IMR-90 (cell line): Measurements from ENCODE around the gene ANTXRL. TPM values are rescaled to one million over a fixed set of nuclear protein-coding genes. Genes with fewer than 3 reads are reported as not detected.

Experiments used
- ATAC-seq: fragments of 200-7000 bp; cut with Tn5 transposase; 2 replicates; pipeline ENCODE4 v1.9.1; 2020; ENCODE audit warnings: low read depth, mild to moderate bottlenecking, moderate library complexity
- BruUV-seq: library from RNA; stranded (reverse); fragments of 400-500 nt; replicated peaks from 2 replicates; lab custom pipeline; 2021; lab: Mats Ljungman, UMichigan
- CTCF ChIA-PET: fragments of 300-600 bp; formaldehyde crosslinking; extraction: SDS; loops from one replicate; lab custom pipeline; 2021; ENCODE audit warnings: antibody characterized with exemption; lab: Yijun Ruan, JAX
- POLR2A ChIA-PET: fragments of 300-600 bp; sonication (Branson Sonifier 250); formaldehyde crosslinking; loops from one replicate; lab custom pipeline; 2022; ENCODE audit warnings: antibody characterized with exemption; ENCODE audit not compliant: unreplicated experiment; lab: Charles Lee
- DNase-seq: peaks from one replicate; pipeline ENCODE4 v3.0.0; 2013
- H2AFZ ChIP-seq: replicated peaks from 2 replicates; pipeline ENCODE3; 2013; ENCODE audit warnings: low read length, mild to moderate bottlenecking; ENCODE audit not compliant: poor library complexity
- H2AK5ac ChIP-seq: 2 replicates; pipeline ENCODE4 v1.6.1; 2013; ENCODE audit warnings: low read depth, low read length, inconsistent platforms
- H2AK9ac ChIP-seq: replicated peaks from 2 replicates; pipeline ENCODE3; 2013; ENCODE audit warnings: mild to moderate bottlenecking, low read depth, low read length, moderate library complexity; ENCODE audit not compliant: poor library complexity
- H2BK120ac ChIP-seq: 2 replicates; pipeline ENCODE4 v1.6.1; 2013; ENCODE audit warnings: low read depth, low read length, inconsistent platforms
- H2BK15ac ChIP-seq: 3 replicates; pipeline ENCODE4 v1.6.1; 2013; ENCODE audit warnings: low read depth, low read length, inconsistent platforms
- H2BK20ac ChIP-seq: 2 replicates; pipeline ENCODE4 v1.6.1; 2013; ENCODE audit warnings: low read depth, mild to moderate bottlenecking, inconsistent platforms, low read length, moderate library complexity
- H2BK5ac ChIP-seq: 2 replicates; pipeline ENCODE4 v1.6.1; 2013; ENCODE audit warnings: mild to moderate bottlenecking, low read depth, low read length, inconsistent platforms; ENCODE audit not compliant: poor library complexity, severe bottlenecking
- H3K14ac ChIP-seq: replicated peaks from 2 replicates; pipeline ENCODE4 v1.6.1; 2013; ENCODE audit warnings: low read depth, low read length, inconsistent platforms
- H3K18ac ChIP-seq: 2 replicates; pipeline ENCODE4 v1.6.1; 2013; ENCODE audit warnings: low read depth, low read length, control low read depth
- H3K23ac ChIP-seq: 2 replicates; pipeline ENCODE4 v1.6.1; 2013; ENCODE audit warnings: low read depth, low read length, inconsistent platforms
- H3K27ac ChIP-seq: 2 replicates; pipeline ENCODE4 v1.5.1; 2013; ENCODE audit warnings: mild to moderate bottlenecking, control low read depth, low read length; ENCODE audit not compliant: insufficient read depth
- H3K27me3 ChIP-seq: 2 replicates; pipeline ENCODE4 v1.6.1; 2013; ENCODE audit warnings: low read length; ENCODE audit not compliant: control insufficient read depth, insufficient read depth
- H3K36me3 ChIP-seq: 2 replicates; pipeline ENCODE4 v1.6.1; 2013; ENCODE audit warnings: low read length, mixed read lengths; ENCODE audit not compliant: control insufficient read depth, insufficient read depth
- H3K4ac ChIP-seq: 2 replicates; pipeline ENCODE4 v1.6.1; 2013; ENCODE audit warnings: low read depth, low read length, inconsistent platforms
- H3K4me1 ChIP-seq: 2 replicates; pipeline ENCODE4 v1.6.1; 2013; ENCODE audit warnings: low read length, mixed read lengths; ENCODE audit not compliant: control insufficient read depth, insufficient read depth
- H3K4me2 ChIP-seq: 2 replicates; pipeline ENCODE4 v1.6.1; 2013; ENCODE audit warnings: low read depth, mild to moderate bottlenecking, control low read depth, low read length, moderate library complexity
- H3K4me3 ChIP-seq: 2 replicates; pipeline ENCODE4 v1.5.1; 2013; ENCODE audit warnings: low read depth, mild to moderate bottlenecking, control low read depth, low read length, moderate library complexity; ENCODE audit not compliant: insufficient read depth
- H3K56ac ChIP-seq: 2 replicates; pipeline ENCODE4 v1.6.1; 2013; ENCODE audit warnings: low read length, inconsistent platforms; ENCODE audit not compliant: insufficient read depth; ENCODE audit errors: extremely low read depth
- H3K79me1 ChIP-seq, 2 experiments: 2 replicates each; pipeline ENCODE4 v1.6.1; 2013; ENCODE audit warnings: low read length in 2 of 2, inconsistent platforms in 1 of 2, low read depth in 1 of 2
- H3K9ac ChIP-seq: 2 replicates; pipeline ENCODE4 v1.6.1; 2013; ENCODE audit warnings: low read depth, low read length, control low read depth
- H3K9me1 ChIP-seq: 2 replicates; pipeline ENCODE4 v1.6.1; 2013; ENCODE audit warnings: low read length, inconsistent platforms; ENCODE audit not compliant: insufficient read depth
- H3K9me3 ChIP-seq: 2 replicates; pipeline ENCODE4 v1.6.1; 2013; ENCODE audit warnings: low read length; ENCODE audit not compliant: control insufficient read depth, insufficient read depth
- H4K20me1 ChIP-seq: 2 replicates; pipeline ENCODE4 v1.6.1; 2013; ENCODE audit warnings: low read length, inconsistent platforms; ENCODE audit not compliant: insufficient read depth
- H4K5ac ChIP-seq: 2 replicates; pipeline ENCODE4 v1.6.1; 2013; ENCODE audit warnings: mild to moderate bottlenecking, low read depth, low read length, control low read depth
- H4K8ac ChIP-seq, 2 experiments: 2 replicates each; pipeline ENCODE4 v1.6.1; 2013; ENCODE audit warnings: low read depth in 2 of 2, low read length in 2 of 2, control low read depth in 1 of 2, inconsistent platforms in 1 of 2
- H4K91ac ChIP-seq: 2 replicates; pipeline ENCODE4 v1.6.1; 2013; ENCODE audit warnings: low read depth, low read length, inconsistent platforms; ENCODE audit not compliant: insufficient read depth
- BHLHE40 ChIP-seq: fragments of 150-350 bp; IDR thresholded peaks from 2 replicates; pipeline ENCODE4 v1.6.1; 2016; ENCODE audit warnings: mild to moderate bottlenecking, low read depth, low read length
- CEBPB ChIP-seq: IDR thresholded peaks from 2 replicates; pipeline ENCODE4 v1.6.1; 2012; ENCODE audit warnings: low read depth, low read length, improper control_type of control experiment
- CTCF ChIP-seq: conservative IDR thresholded peaks from 2 replicates; pipeline ENCODE4 v1.5.1; 2012; ENCODE audit warnings: mild to moderate bottlenecking, low read depth, low read length, improper control_type of control experiment
- MAFK ChIP-seq: IDR thresholded peaks from 2 replicates; pipeline ENCODE4 v1.6.1; 2012; ENCODE audit warnings: low read depth, low read length, improper control_type of control experiment
- MAZ ChIP-seq: IDR thresholded peaks from 2 replicates; pipeline ENCODE4 v1.6.1; 2012; ENCODE audit warnings: low read depth, mild to moderate bottlenecking, low read length, improper control_type of control experiment, moderate library complexity, borderline replicate concordance
- MXI1 ChIP-seq: IDR thresholded peaks from 2 replicates; pipeline ENCODE4 v1.6.1; 2012; ENCODE audit warnings: low read depth, mild to moderate bottlenecking, low read length, moderate library complexity, borderline replicate concordance
- NFE2L2 ChIP-seq: fragments of 150-350 bp; IDR thresholded peaks from 2 replicates; pipeline ENCODE4 v1.6.1; 2016; ENCODE audit warnings: low read depth, mild to moderate bottlenecking, low read length
- POLR2A ChIP-seq: IDR thresholded peaks from 2 replicates; pipeline ENCODE4 v1.6.1; 2012; ENCODE audit warnings: mild to moderate bottlenecking, low read depth, low read length
- RAD21 ChIP-seq: IDR thresholded peaks from 2 replicates; pipeline ENCODE4 v1.6.1; 2012; ENCODE audit warnings: low read length, improper control_type of control experiment
- RCOR1 ChIP-seq: IDR thresholded peaks from 2 replicates; pipeline ENCODE4 v1.6.1; 2012; ENCODE audit warnings: mild to moderate bottlenecking, low read length, improper control_type of control experiment; ENCODE audit not compliant: insufficient replicate concordance
- RFX5 ChIP-seq: IDR thresholded peaks from 2 replicates; pipeline ENCODE4 v1.8.0; 2012; ENCODE audit warnings: low read depth, mild to moderate bottlenecking, low read length, moderate library complexity
- SMC3 ChIP-seq: fragments of 150-350 bp; IDR thresholded peaks from 2 replicates; pipeline ENCODE4 v1.6.1; 2016; ENCODE audit warnings: low read depth, mild to moderate bottlenecking, antibody characterized with exemption, low read length, moderate library complexity
- WGBS, 2 experiments: methylation state at CpG; one replicate each; pipeline versions ENCODE4 v1.1.5 to v1.1.7; 2013; ENCODE audit warnings: missing lambda C conversion rate in 2 of 2; ENCODE audit not compliant: insufficient read length in 1 of 2; ENCODE audit errors: extremely low coverage in 2 of 2; 5-methylcytosine and 5-hydroxymethylcytosine counted together
- dilution Hi-C: fragments of 300-500 bp; cut with HindIII; formaldehyde crosslinking; loops from one replicate; pipeline ENCODE4 v1.14.3; 2018; ENCODE audit warnings: low sequenced_read_pairs; ENCODE audit not compliant: unreplicated experiment
- in situ Hi-C: fragments of 300-500 bp; cut with MboI; formaldehyde crosslinking; loops from 3 replicates; pipeline ENCODE4 v1.14.3; 2019; ENCODE audit warnings: low sequenced_read_pairs, inconsistent platforms, mixed read lengths
- intact Hi-C: fragments of 100-400 bp; cut with micrococcal nuclease; formaldehyde crosslinking; loops from 2 replicates; pipeline ENCODE4 v1.10.0; 2022
- polyA plus RNA-seq, 3 experiments: library from polyadenylated mRNA; depleted of rRNA; stranded (reverse); fragments of >200 nt; gene quantifications; 2 replicates each; pipeline ENCODE4 v1.2.3, GENCODE V29; 2012; ENCODE audit warnings: low replicate concordance in 1 of 3
- total RNA-seq: library from RNA; depleted of rRNA; stranded (reverse); fragments of >200 nt; gene quantifications from 2 replicates; pipeline ENCODE4 v1.2.3, GENCODE V29; 2012
- TF ChIP-seq, protein P1 (sequence below): fragments of 150-350 bp; IDR thresholded peaks from 2 replicates; pipeline ENCODE4 v1.6.1; 2016; ENCODE audit warnings: low read depth, mild to moderate bottlenecking, low read length, moderate library complexity, borderline replicate concordance
- TF ChIP-seq, protein P2 (sequence below): fragments of 150-350 bp; IDR thresholded peaks from 2 replicates; pipeline ENCODE4 v1.6.1; 2017; ENCODE audit warnings: mild to moderate bottlenecking, antibody characterized with exemption, low read length, low read depth

ANTXRL gene
- total and polyA plus RNA-seq, 2 of the 4 experiments (the other 2 are of a cell fraction): not detected

DNA sequence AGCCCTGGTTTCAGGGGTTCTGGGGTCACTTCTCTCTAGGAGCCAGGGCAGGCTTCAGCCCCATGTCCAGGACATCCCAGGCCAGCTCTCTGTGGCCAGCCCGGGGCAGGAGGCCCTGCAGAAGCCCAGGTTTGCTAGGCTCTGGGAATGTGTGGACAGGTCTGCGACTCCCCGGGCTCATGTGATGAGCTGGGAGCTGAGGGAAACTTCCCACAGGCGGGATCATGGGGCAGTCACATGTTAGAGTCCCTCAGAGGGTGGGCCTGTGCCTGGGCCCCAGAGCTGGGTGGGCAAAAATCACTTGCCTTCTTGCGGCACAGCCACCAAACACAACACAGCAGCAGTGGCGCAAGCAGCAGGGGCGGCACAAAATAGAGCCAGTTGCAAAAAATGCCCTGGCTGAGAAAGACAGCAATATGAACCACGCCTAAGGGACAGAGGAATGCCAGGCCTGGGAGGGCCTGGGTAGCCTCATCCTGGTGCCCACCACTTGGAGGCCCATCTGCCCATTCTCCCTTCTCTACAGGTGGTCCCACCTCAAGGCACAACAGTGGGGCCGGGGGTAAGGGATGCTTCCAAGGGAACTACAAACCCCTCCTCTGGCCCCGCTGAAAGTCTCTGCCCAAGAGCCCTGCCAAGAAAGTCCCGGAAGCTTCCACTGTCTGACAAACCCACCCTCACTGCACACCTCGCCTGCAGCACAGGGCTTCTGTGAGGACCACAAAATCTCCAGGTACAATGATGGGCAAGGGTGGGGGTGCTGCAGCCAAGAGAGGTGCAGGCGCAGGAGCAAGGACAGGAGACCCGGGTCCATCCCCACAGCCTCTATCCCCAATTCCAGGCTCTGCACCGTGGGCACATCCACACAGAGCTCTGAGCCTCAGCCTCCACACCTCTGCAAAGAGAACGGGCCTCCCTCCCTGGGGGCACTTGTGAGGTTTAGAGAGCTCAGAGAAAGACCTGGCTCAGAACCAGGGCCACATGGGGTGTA, 34.6 kb upstream of the ANTXRL start:
- no CpG with 5 or more reads among the region's 16 CpGs for WGBS, 2 experiments
- TF ChIP-seq BHLHE40 (no peak), SMC3 (no peak), RAD21 (no peak), CEBPB (no peak), MAZ (no peak), MAFK (no peak), RCOR1 (no peak), MXI1 (no peak), POLR2A (no peak), RFX5 (no peak), CTCF (no peak), NFE2L2 (no peak)
- TF ChIP-seq, protein P1, sequence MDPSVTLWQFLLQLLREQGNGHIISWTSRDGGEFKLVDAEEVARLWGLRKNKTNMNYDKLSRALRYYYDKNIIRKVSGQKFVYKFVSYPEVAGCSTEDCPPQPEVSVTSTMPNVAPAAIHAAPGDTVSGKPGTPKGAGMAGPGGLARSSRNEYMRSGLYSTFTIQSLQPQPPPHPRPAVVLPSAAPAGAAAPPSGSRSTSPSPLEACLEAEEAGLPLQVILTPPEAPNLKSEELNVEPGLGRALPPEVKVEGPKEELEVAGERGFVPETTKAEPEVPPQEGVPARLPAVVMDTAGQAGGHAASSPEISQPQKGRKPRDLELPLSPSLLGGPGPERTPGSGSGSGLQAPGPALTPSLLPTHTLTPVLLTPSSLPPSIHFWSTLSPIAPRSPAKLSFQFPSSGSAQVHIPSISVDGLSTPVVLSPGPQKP: no peak
- TF ChIP-seq, protein P2, sequence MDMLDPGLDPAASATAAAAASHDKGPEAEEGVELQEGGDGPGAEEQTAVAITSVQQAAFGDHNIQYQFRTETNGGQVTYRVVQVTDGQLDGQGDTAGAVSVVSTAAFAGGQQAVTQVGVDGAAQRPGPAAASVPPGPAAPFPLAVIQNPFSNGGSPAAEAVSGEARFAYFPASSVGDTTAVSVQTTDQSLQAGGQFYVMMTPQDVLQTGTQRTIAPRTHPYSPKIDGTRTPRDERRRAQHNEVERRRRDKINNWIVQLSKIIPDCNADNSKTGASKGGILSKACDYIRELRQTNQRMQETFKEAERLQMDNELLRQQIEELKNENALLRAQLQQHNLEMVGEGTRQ: no peak

More for the DNA sequence above, 34.6 kb upstream of the ANTXRL start:
- in situ Hi-C loops (no loop called here), dilution Hi-C loops (no loop called here), intact Hi-C loops (no loop called here)
- Histone ChIP-seq H2AK5ac (no peak overlapping the region), H3K27me3 (peaks cover 9% of the 10 kb centered on the region; the same call in 1 of the 2 replicates), H4K91ac (no peak overlapping the region), H3K4me1 (peaks cover 5% of the 10 kb centered on the region; the same call in 1 of the 2 replicates), H4K8ac (no peak overlapping the region), H3K79me1 (no peaks in the 10 kb centered on the region), H3K9me3 (no peaks in the 10 kb centered on the region), H3K56ac (no peak overlapping the region), H2BK120ac (no peak overlapping the region), H2AFZ (no peak overlapping the region), H4K20me1 (no peaks in the 10 kb centered on the region), H3K36me3 (no peaks in the 10 kb centered on the region), H3K9ac (no peak overlapping the region), H2BK5ac (no peak overlapping the region), H3K14ac (no peak overlapping the region), H3K27ac (no peak overlapping the region), H3K18ac (no peak overlapping the region), H3K4ac (no peak overlapping the region), H2BK15ac (no peak overlapping the region), H4K5ac (no peak overlapping the region), H3K9me1 (peaks cover 5% of the 10 kb centered on the region; the same call in 1 of the 2 replicates), H3K23ac (no peak overlapping the region), H3K4me3 (no peak overlapping the region), H3K4me2 (no peak overlapping the region), H2BK20ac (no peak overlapping the region), H2AK9ac (no peak overlapping the region)
- ChIA-PET CTCF (no interaction called here), POLR2A (no interaction called here)
- BruUV-seq: no TSS peak
- DNase-seq (no peak), ATAC-seq (no peak)
